NCI-H1436 treated with DMSO at 0.1 percent for 48 hours (cell line): Measurements from ENCODE around the gene NREP.

Experiments used
- DNase-seq: peaks from one replicate; lab custom pipeline; 2025; lab: John Stamatoyannopoulos, UW

The NREP gene

GRCh38 chr5:111697215-111697614, 59.8 kb downstream of the NREP start:
- no peak for DNase-seq

GRCh38 chr5:111695991-111696390, 61.0 kb downstream of the NREP start:
- no peak for DNase-seq

GRCh38 chr5:111694133-111694532, 62.9 kb downstream of the NREP start:
- no peak for DNase-seq

- no peak for DNase-seq
Observed at GRCh38 chr5:111691914-111692313, 65.1 kb downstream of the NREP start.

DNA sequence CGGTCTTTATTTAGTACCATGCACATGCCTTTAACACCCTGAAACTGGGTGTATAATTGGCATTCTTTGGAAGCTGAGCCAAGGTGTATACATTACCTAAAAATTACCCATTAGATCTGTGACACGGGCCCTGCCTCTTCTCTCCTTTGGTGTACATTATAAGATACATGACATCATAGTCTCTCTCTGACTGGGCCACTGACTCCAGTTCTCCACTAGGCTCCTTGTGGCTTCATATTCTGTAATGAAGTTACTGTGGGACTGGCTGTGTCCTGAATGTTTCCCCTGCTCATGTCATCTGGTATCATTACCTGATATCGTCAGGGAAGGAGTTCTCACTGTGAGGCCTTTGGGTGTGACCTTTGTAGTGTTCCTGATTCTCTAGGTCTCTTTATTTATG, 65.5 kb downstream of the NREP start:
- DNase-seq, result no peak

DNA sequence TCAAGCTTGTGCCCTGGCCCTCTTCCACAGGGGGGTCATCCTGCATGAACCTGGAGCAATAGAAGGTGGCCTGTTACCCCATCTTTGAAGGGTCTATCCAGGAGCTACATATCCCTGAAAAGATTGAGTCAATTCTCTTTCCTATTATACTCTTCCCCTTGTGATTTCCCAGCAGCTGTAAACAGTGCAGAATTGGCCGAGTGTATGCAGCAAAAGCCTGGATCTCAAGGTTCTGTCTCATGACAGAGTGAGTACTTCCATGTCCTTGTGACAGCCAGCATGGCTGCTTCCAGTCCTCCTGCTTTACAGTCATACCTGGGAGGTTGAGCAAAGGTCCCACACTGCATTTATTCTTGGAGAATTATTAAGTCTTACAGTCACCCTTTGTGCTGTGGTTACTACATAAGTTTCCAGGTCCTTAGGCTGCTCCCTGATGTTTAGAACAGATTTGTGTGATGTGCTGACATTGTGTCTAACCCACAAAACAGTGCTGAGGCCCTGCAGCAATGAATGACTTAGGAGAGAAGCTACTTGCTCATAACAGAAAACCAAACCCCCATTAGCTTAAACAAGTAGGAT, 67.5 kb downstream of the NREP start:
- no peak for DNase-seq

DNA sequence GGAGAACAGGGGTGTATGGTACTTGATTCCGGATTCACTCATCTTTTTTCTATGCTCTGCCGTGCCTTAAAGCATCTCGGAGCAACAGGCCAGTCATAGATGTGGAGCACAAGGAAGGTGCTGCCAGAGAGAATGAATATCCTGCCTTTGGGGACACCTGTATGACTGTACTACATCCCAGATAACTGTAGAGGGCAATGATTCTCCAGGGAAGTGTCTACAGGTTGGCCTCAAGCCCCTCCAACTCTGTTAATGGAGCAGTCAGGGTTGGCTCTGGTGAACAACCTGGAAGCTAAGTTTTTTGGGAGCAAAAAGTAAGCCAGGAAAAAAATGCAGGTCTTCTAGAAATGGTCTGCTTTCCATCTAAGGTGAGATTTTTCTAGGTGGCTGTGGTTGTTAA, 71.0 kb downstream of the NREP start:
- DNase-seq, result no peak

GRCh38 chr5:111682641-111683040, 74.4 kb downstream of the NREP start:
- DNase-seq, result no peak

DNA sequence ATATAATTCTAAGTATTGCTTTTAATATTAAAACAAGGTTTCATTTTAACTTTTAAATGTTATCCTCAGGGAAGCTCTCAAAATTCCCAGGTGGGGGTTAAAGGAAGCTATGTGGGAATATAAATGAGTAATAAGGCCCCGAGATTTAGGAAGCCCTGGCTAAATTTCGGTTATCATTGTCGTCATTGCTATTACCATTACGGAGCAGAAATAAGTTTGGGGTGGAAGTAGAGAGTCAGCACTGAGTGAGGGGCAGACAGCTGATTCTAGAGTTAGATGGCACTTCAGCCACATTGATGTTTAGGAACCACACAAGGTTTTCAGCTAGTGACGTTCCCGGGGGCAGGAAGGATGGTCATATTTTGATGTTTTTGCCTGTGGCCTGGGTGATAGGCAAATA, 74.9 kb downstream of the NREP start:
- no peak for DNase-seq

- no peak for DNase-seq
Observed at GRCh38 chr5:111681414-111682120, 75.4 kb downstream of the NREP start.

DNA sequence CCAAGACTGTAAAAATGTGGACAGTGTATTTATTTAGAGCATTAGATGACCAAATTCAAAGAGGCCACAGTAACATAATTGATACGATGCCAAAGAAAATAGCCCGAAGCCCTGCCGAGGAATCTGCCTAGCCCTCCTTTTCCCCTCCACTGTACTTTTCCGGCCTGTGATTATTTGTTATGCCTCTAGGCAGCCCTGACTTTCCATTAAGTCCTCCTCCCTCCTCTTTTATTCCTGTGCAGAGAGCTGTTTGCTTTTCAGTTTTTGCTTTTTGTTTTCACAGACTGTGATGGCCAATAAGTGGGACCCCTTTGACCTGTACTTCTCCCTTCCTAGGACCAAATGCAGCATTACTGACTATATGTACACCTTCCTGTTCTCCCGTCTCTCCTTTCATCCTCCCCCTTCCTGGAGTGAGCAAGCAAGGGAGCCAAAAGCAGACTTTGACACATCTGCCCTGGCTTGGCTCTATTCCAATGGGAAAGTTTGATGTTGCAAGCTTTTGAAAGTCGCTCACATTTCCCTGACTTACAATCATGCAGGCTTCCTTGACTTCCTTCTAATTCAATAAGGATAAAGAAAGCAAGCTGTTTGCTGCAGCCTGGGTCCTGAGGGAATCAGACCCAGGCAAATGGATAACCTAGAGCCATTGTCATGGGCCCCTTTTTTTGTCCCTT, 76.1 kb downstream of the NREP start:
- DNase-seq, result no peak

DNA sequence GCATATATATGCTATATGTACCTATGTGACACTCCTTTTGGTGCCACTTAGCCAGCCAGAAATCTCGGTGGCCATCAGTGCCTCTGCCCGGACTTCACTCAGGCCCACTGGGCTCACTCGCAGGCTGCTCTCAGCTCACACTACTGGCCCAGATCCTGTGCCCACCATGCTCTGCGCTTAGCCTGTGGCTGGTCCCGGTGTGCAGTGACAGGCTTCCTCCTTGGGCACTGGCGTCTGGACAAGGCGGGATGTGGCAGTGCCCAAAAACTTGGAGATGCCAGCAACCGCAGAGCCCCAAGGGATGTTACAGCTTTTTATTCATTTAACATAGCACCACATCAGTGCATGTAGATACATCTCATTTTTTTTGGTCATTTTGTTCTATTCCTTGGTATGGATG, 77.4 kb downstream of the NREP start:
- no peak for DNase-seq
